Breast epithelium (tissue), 3 donors: ENCODE measurements around the gene MRPS23.

Experiments
- CTCF ChIP-seq, 3 donors: fragments of 450-650 bp; IDR thresholded peaks; one replicate each; pipeline ENCODE4 v1.5.1; 2016 to 2017; ENCODE audit warnings: antibody characterized with exemption in 3 of 3, mild to moderate bottlenecking in 3 of 3, moderate library complexity in 3 of 3
- POLR2A ChIP-seq: fragments of 450-650 bp; IDR thresholded peaks from one replicate; pipeline ENCODE4 v1.6.1; 2016; ENCODE audit warnings: antibody characterized with exemption, mild to moderate bottlenecking, moderate library complexity
- POLR2AphosphoS5 ChIP-seq, 3 donors: sonication (generic); formaldehyde crosslinking; IDR thresholded peaks; one replicate each; pipeline ENCODE4 v1.6.1; 2017; ENCODE audit warnings: antibody characterized with exemption in 3 of 3

GRCh38 chr17:57817299-57817698, 32.5 kb downstream of the MRPS23 start:
- TF ChIP-seq CTCF (IDR thresholded peaks at IDR 0.05) (no peak), POLR2A (no peak), POLR2AphosphoS5 (IDR thresholded peaks at IDR 0.05) (no peak)
